GM12878 (cell line): Measurements from ENCODE around the gene TMEM259. TPM values are rescaled to one million over a fixed set of nuclear protein-coding genes. Genes with fewer than 3 reads are reported as not detected.

ENCODE experiments used
- ATAC-seq: fragments of 200-7000 bp; cut with Tn5 transposase; 3 replicates; pipeline ENCODE4 v1.9.1; 2020; ENCODE audit warnings: mild to moderate bottlenecking, moderate library complexity
- BruUV-seq: library from RNA; stranded (reverse); fragments of 400-500 nt; replicated peaks from 2 replicates; lab custom pipeline; 2021; lab: Mats Ljungman, UMichigan
- CTCF ChIA-PET: fragments of 300-600 bp; sonication (Branson Sonifier 250); formaldehyde crosslinking; extraction: SDS; loops from one replicate; lab custom pipeline; 2021; ENCODE audit warnings: inconsistent platforms; lab: Yijun Ruan, JAX
- POLR2A ChIA-PET: fragments of 350-600 bp; formaldehyde crosslinking; extraction: SDS; loops from one replicate; lab custom pipeline; 2021; ENCODE audit warnings: inconsistent platforms; lab: Charles Lee
- RAD21 ChIA-PET: fragments of 300-600 bp; sonication (Branson Sonifier 250); formaldehyde crosslinking; loops from one replicate; lab custom pipeline; 2023; ENCODE audit warnings: antibody characterized with exemption; ENCODE audit not compliant: unreplicated experiment; lab: Charles Lee
- SMC1A ChIA-PET: fragments of 300-600 bp; sonication (Branson Sonifier 250); formaldehyde crosslinking; loops from one replicate; lab custom pipeline; 2023; ENCODE audit not compliant: unreplicated experiment, uncharacterized antibody; lab: Charles Lee
- DNase-seq: peaks from one replicate; pipeline ENCODE4 v3.0.0-alpha.2; 2011; ENCODE audit warnings: low read depth, low spot score
- FAIRE-seq: peaks from 3 replicates; lab custom pipeline; 2011; peaks lifted over from hg19 to GRCh38; lab: Jason Lieb, UNC
- H2AFZ ChIP-seq: 2 replicates; pipeline ENCODE4 v1.6.0; 2011; ENCODE audit warnings: low read depth, low read length, control low read depth; ENCODE audit not compliant: control insufficient read depth
- H3K27ac ChIP-seq: 2 replicates; pipeline ENCODE4 v1.5.1; 2011; ENCODE audit warnings: control low read depth; ENCODE audit not compliant: control insufficient read depth, insufficient read depth
- H3K27me3 ChIP-seq, 2 experiments: replicated peaks in 1 of 2; 2 replicates each; pipeline versions ENCODE4 v1.6.0 to v1.6.1; 2011; ENCODE audit warnings: low read length in 1 of 2; ENCODE audit not compliant: control insufficient read depth in 2 of 2, insufficient read depth in 2 of 2
- H3K36me3 ChIP-seq, 2 experiments: 2 replicates each; pipeline ENCODE4 v1.5.1; 2011; ENCODE audit warnings: low read length in 1 of 2; ENCODE audit not compliant: control insufficient read depth in 2 of 2, insufficient read depth in 2 of 2
- H3K4me1 ChIP-seq: 2 replicates; pipeline ENCODE4 v1.6.1; 2011; ENCODE audit warnings: mild to moderate bottlenecking, low read length, moderate library complexity, mixed read lengths; ENCODE audit not compliant: control insufficient read depth, insufficient read depth
- H3K4me2 ChIP-seq: 2 replicates; pipeline ENCODE4 v1.6.0; 2011; ENCODE audit warnings: control low read depth; ENCODE audit not compliant: control insufficient read depth, insufficient read depth
- H3K4me3 ChIP-seq: fragments of 200-600 bp; sonication (generic); 2 replicates; pipeline ENCODE4 v1.5.1; 2016
- H3K79me2 ChIP-seq: 2 replicates; pipeline ENCODE4 v1.6.0; 2011; ENCODE audit warnings: low read length; ENCODE audit not compliant: control insufficient read depth, insufficient read depth
- H3K9ac ChIP-seq: 2 replicates; pipeline ENCODE4 v1.8.0; 2011; ENCODE audit warnings: low read length, control low read depth, mixed read lengths; ENCODE audit not compliant: control insufficient read depth, insufficient read depth
- H3K9me3 ChIP-seq: replicated peaks from 3 replicates; pipeline ENCODE4 v1.5.1; 2011; ENCODE audit warnings: mild to moderate bottlenecking, low read length; ENCODE audit not compliant: control insufficient read depth, insufficient read depth
- H4K20me1 ChIP-seq: 2 replicates; pipeline ENCODE4 v1.6.0; 2011; ENCODE audit not compliant: control insufficient read depth, insufficient read depth
- CEBPZ ChIP-seq: fragments of 150-350 bp; IDR thresholded peaks from 2 replicates; pipeline ENCODE4 v1.6.1; 2016; ENCODE audit warnings: low read depth, low read length
- EED ChIP-seq: sonication (generic); IDR thresholded peaks from 2 replicates; pipeline ENCODE4 v1.6.1; 2016; ENCODE audit warnings: antibody characterized with exemption, low read depth
- EP300 ChIP-seq, 2 experiments: fragments of 150-350 bp in 1 of 2; IDR thresholded peaks; 2 replicates each; pipeline ENCODE4 v1.6.1; 2011 to 2012; ENCODE audit warnings: low read depth in 2 of 2, low read length in 2 of 2, borderline replicate concordance in 1 of 2, improper control_type of control experiment in 1 of 2, inconsistent platforms in 1 of 2; ENCODE audit not compliant: control insufficient read depth in 1 of 2
- HDGF ChIP-seq: fragments of 450-650 bp; IDR thresholded peaks from 2 replicates; pipeline ENCODE4 v1.6.1; 2016; ENCODE audit warnings: antibody characterized with exemption
- IRF4 ChIP-seq: IDR thresholded peaks from 2 replicates; pipeline ENCODE4 v1.6.1; 2011; ENCODE audit warnings: low read depth, low read length
- MEF2A ChIP-seq: IDR thresholded peaks from 2 replicates; pipeline ENCODE4 v1.6.1; 2011; ENCODE audit warnings: low read depth, mild to moderate bottlenecking, low read length, moderate library complexity; ENCODE audit not compliant: insufficient read depth
- MLLT1 ChIP-seq: fragments of 450-650 bp; IDR thresholded peaks from 2 replicates; pipeline ENCODE4 v1.6.1; 2016; ENCODE audit warnings: mild to moderate bottlenecking
- MTA2 ChIP-seq: fragments of 450-650 bp; IDR thresholded peaks from 2 replicates; pipeline ENCODE4 v1.6.1; 2016; ENCODE audit warnings: low read depth, mild to moderate bottlenecking, moderate library complexity
- MXI1 ChIP-seq: fragments of 150-350 bp; IDR thresholded peaks from 2 replicates; pipeline ENCODE4 v1.6.1; 2011; ENCODE audit warnings: low read depth, mild to moderate bottlenecking, inconsistent platforms, low read length, improper control_type of control experiment
- NFYA ChIP-seq: IDR thresholded peaks from 2 replicates; pipeline ENCODE4 v1.6.1; 2011; ENCODE audit warnings: low read depth, mild to moderate bottlenecking, low read length, improper control_type of control experiment, borderline replicate concordance
- NR2C2 ChIP-seq: IDR thresholded peaks from 2 replicates; pipeline ENCODE4 v1.6.1; 2011; ENCODE audit warnings: borderline replicate concordance, low read depth; ENCODE audit not compliant: control insufficient read depth, insufficient read length
- POU2F2 ChIP-seq: IDR thresholded peaks from 3 replicates; pipeline ENCODE4 v1.6.1; 2011; ENCODE audit warnings: low read depth, mild to moderate bottlenecking, low read length, borderline replicate concordance
- RBBP5 ChIP-seq: fragments of 200-600 bp; sonication (generic); conservative IDR thresholded peaks from 2 replicates; pipeline ENCODE4 v1.6.1; 2016
- TCF3 ChIP-seq: IDR thresholded peaks from 2 replicates; pipeline ENCODE4 v1.6.1; 2012; ENCODE audit warnings: low read depth, mild to moderate bottlenecking, low read length, borderline replicate concordance; ENCODE audit not compliant: insufficient read depth
- USF1 ChIP-seq: IDR thresholded peaks from 2 replicates; pipeline ENCODE4 v1.6.1; 2011; ENCODE audit warnings: borderline replicate concordance, low read depth, mild to moderate bottlenecking, moderate library complexity, mixed read lengths, low read length; ENCODE audit not compliant: insufficient read depth; ENCODE audit errors: extremely low read length
- YY1 ChIP-seq: IDR thresholded peaks from 2 replicates; pipeline ENCODE4 v1.6.1; 2011; ENCODE audit warnings: low read depth, mild to moderate bottlenecking, low read length
- ZNF384 ChIP-seq: IDR thresholded peaks from 2 replicates; pipeline ENCODE4 v1.6.1; 2012; ENCODE audit warnings: low read depth, mild to moderate bottlenecking, low read length, improper control_type of control experiment, borderline replicate concordance
- WGBS: methylation state at CpG from one replicate; pipeline ENCODE4 v1.1.6; 2016; ENCODE audit warnings: low lambda C conversion rate; ENCODE audit not compliant: insufficient replicate concordance, insufficient coverage; ENCODE audit errors: missing lambda C conversion rate; 5-methylcytosine and 5-hydroxymethylcytosine counted together
- in situ Hi-C: fragments of 300-500 bp; cut with MboI; formaldehyde crosslinking; loops from 9 replicates; pipeline ENCODE4 v1.14.3; 2018; ENCODE audit warnings: mixed read lengths
- intact Hi-C: fragments of 100-400 bp; cut with micrococcal nuclease; formaldehyde crosslinking; loops from one replicate; pipeline ENCODE4 v1.14.2; 2022; ENCODE audit not compliant: unreplicated experiment
- polyA plus RNA-seq, 11 experiments: library from polyadenylated mRNA; depleted of rRNA in 4 of 11; unstranded in 6 of 11; stranded (reverse) in 5 of 11; fragments of >200 nt; fragmentation: Nextera tagmentation in 4 of 11; fragmentation: Illumina TruSeq in 1 of 11; extraction: Ambion mirVana in 4 of 11; extraction: Trizol in 1 of 11; gene quantifications; 1 replicate in 1 of 11; 2 replicates in 10 of 11; pipeline versions ENCODE4 v1.2.1 to v1.2.3, GENCODE V29; 2011 to 2016; ENCODE audit warnings: inconsistent platforms in 2 of 11, missing spikeins in 2 of 11, low read depth in 1 of 11
- total RNA-seq, 4 experiments: library from RNA; depleted of rRNA in 3 of 4; stranded (reverse); fragments of >200 nt in 3 of 4; fragmentation: Illumina TruSeq in 1 of 4; extraction: Trizol in 1 of 4; gene quantifications; 2 replicates each; pipeline versions ENCODE4 v1.2.1 to v1.2.3, GENCODE V29; 2013 to 2021

Gene TMEM259
- total and polyA plus RNA-seq, 10 of the 15 experiments (the other 5 are each of a cell fraction or from before 2014, with no cell fraction given), result 0.43 to 184 (median 62.0) TPM

- H2AFZ ChIP-seq, result no peak overlapping the region
- FAIRE-seq, result no peak
- H3K4me2 ChIP-seq, result no peak overlapping the region
- CTCF ChIA-PET, result interaction anchor here (0.7 to 1.0 kb wide), 2 partner anchors 19 to 304 kb away, joined by 3 read pairs; no protein-coding TSS in a partner anchor
- RAD21 ChIA-PET, result no interaction called here
- H3K9me3 ChIP-seq, result peaks cover 2% of the 10 kb centered on the region; the same call in 1 of the 3 replicates
- intact Hi-C loops (no loop called here), in situ Hi-C loops (no loop called here)
- no peaks in the 10 kb centered on the region for H3K79me2 ChIP-seq
- POLR2A ChIA-PET, result interaction anchor here (0.6 kb wide), 2 partner anchors 12 to 32 kb away, joined by 3 to 4 read pairs; no protein-coding TSS in a partner anchor
- H3K9ac ChIP-seq, result no peak overlapping the region
- no peak for DNase-seq
- H3K36me3 ChIP-seq, result peaks cover 21 to 50% of the 10 kb centered on the region in 2 experiments
- H3K27ac ChIP-seq, result no peak overlapping the region
- ATAC-seq, result no peak; the same call in 2 of the 3 replicates
- H4K20me1 ChIP-seq, result no peaks in the 10 kb centered on the region
- no peak overlapping the region for H3K4me3 ChIP-seq
- SMC1A ChIA-PET, result no interaction called here
- WGBS, result 93% methylated on average over 19 of the region's 19 CpGs
- no TSS peak for BruUV-seq
- H3K27me3 ChIP-seq, result no peaks in the 10 kb centered on the region
- H3K4me1 ChIP-seq, result no peaks in the 10 kb centered on the region
- TF ChIP-seq NFYA (no peak), USF1 (no peak), NR2C2 (peak; percentile 74), MXI1 (no peak), IRF4 (no peak), ZNF384 (no peak), MTA2 (no peak), HDGF (no peak), EED (no peak), CEBPZ (no peak), RBBP5 (no peak), MLLT1 (peak; percentile 100), MEF2A (no peak), TCF3 (no peak; the same call in 1 of the 2 replicates), EP300 (IDR thresholded peaks at IDR 0.05; ENCODE audit: borderline replicate concordance in 1 of 2, control insufficient read depth in 1 of 2, low read depth in 2 of 2, low read length in 2 of 2) (no peak), YY1 (0 out of 2 replicates have a peak, but pooled peaks have one; percentile 27), POU2F2 (no peak)
These were observed 55.9 kb downstream of the TMEM259 start for GRCh38 chr19:964761-965694.
